SU-DHL-6 (cell line): ENCODE data around the gene FOXO3.

Experiments used
- H2AFZ ChIP-seq: fragments of 200-600 bp; sonication (generic); 2 replicates; pipeline ENCODE4 v1.6.1; 2014; ENCODE audit warnings: low read depth, mild to moderate bottlenecking, moderate library complexity, mixed read lengths, antibody characterized with exemption, low read length; ENCODE audit not compliant: severe bottlenecking
- H3F3A ChIP-seq: fragments of 200-600 bp; shearing (Covaris generic); 2 replicates; pipeline ENCODE4 v1.6.0; 2016; ENCODE audit warnings: antibody characterized with exemption, mild to moderate bottlenecking; ENCODE audit not compliant: insufficient read depth
- H3K27ac ChIP-seq: fragments of 200-600 bp; sonication (generic); 2 replicates; pipeline ENCODE4 v1.5.1; 2016; ENCODE audit warnings: low read depth, mild to moderate bottlenecking, low read length, moderate library complexity, mixed read lengths
- H3K27me3 ChIP-seq: fragments of 200-600 bp; sonication (generic), shearing (Covaris generic); 2 replicates; pipeline ENCODE4 v1.6.0; 2014; ENCODE audit warnings: mild to moderate bottlenecking, low read length
- H3K36me3 ChIP-seq: fragments of 200-600 bp; sonication (generic); 2 replicates; pipeline ENCODE4 v1.6.1; 2014; ENCODE audit warnings: mild to moderate bottlenecking, low read length, mixed read lengths
- H3K4me2 ChIP-seq: fragments of 300-600, 200-600 bp; shearing (Covaris generic), sonication (generic); 2 replicates; pipeline ENCODE4 v1.6.0; 2014; ENCODE audit warnings: low read length, low read depth, mild to moderate bottlenecking; ENCODE audit not compliant: poor library complexity, severe bottlenecking
- H3K4me3 ChIP-seq: fragments of 200-600 bp; sonication (generic); 2 replicates; pipeline ENCODE4 v1.5.1; 2014; ENCODE audit warnings: antibody characterized with exemption, low read length, mild to moderate bottlenecking, mixed read lengths; ENCODE audit not compliant: insufficient read depth, poor library complexity, severe bottlenecking
- H3K79me2 ChIP-seq: fragments of 200-600 bp; sonication (generic); 2 replicates; pipeline ENCODE4 v1.6.1; 2014; ENCODE audit warnings: mild to moderate bottlenecking, low read length, moderate library complexity; ENCODE audit not compliant: insufficient read depth
- H3K9ac ChIP-seq: fragments of 200-600 bp; sonication (generic); 2 replicates; pipeline ENCODE4 v1.7.0; 2014; ENCODE audit warnings: mild to moderate bottlenecking, low read length
- H3K9me2 ChIP-seq: fragments of 200-600 bp; sonication (generic); replicated peaks from 2 replicates; pipeline ENCODE4 v1.6.1; 2014; ENCODE audit warnings: low read length; ENCODE audit not compliant: insufficient read depth
- H3K9me3 ChIP-seq: fragments of 200-600 bp; sonication (generic); 2 replicates; pipeline ENCODE4 v1.6.1; 2014; ENCODE audit warnings: low read length, mixed read lengths; ENCODE audit not compliant: insufficient read depth
- H4K20me1 ChIP-seq: fragments of 200-600 bp; sonication (generic); 2 replicates; pipeline ENCODE4 v1.6.1; 2014; ENCODE audit warnings: low read depth, mild to moderate bottlenecking, antibody characterized with exemption, low read length, moderate library complexity, mixed read lengths
- CTCF ChIP-seq: fragments of 200-600 bp; sonication (generic); IDR thresholded peaks from one replicate; pipeline ENCODE4 v1.5.1; 2017; ENCODE audit warnings: antibody characterized with exemption, mild to moderate bottlenecking, low read length, moderate library complexity; ENCODE audit not compliant: insufficient read depth, poor library complexity, severe bottlenecking
- EZH2phosphoT487 ChIP-seq: fragments of 200-600 bp; sonication (generic), shearing (Covaris generic); conservative IDR thresholded peaks from 2 replicates; pipeline ENCODE4 v1.6.1; 2018; ENCODE audit warnings: mild to moderate bottlenecking, antibody characterized with exemption, low read length, moderate library complexity, mixed read lengths

Gene FOXO3

GRCh38 chr6:108604156-108604555 lies 43.4 kb downstream of the FOXO3 start:
- no peaks in the 10 kb centered on the region for H3K79me2 ChIP-seq
- no peaks in the 10 kb centered on the region for H3K9me3 ChIP-seq
- TF ChIP-seq CTCF: no peak
- no peak for TF ChIP-seq EZH2phosphoT487
- H3K9me2 ChIP-seq: no peaks in the 10 kb centered on the region
- no peaks in the 10 kb centered on the region for H3K36me3 ChIP-seq
- no peak overlapping the region for H3K4me2 ChIP-seq
- H3K9ac ChIP-seq: no peak overlapping the region
- no peaks in the 10 kb centered on the region for H3F3A ChIP-seq
- no peak overlapping the region for H3K27ac ChIP-seq
- H3K27me3 ChIP-seq: no peaks in the 10 kb centered on the region
- no peak overlapping the region for H3K4me3 ChIP-seq
- no peak overlapping the region for H2AFZ ChIP-seq
- H4K20me1 ChIP-seq: no peaks in the 10 kb centered on the region

- Histone ChIP-seq H3K9ac (no peak overlapping the region), H3K9me2 (no peaks in the 10 kb centered on the region), H4K20me1 (no peaks in the 10 kb centered on the region), H3K79me2 (no peaks in the 10 kb centered on the region), H3K27me3 (no peaks in the 10 kb centered on the region), H2AFZ (no peak overlapping the region), H3K9me3 (no peaks in the 10 kb centered on the region), H3F3A (no peaks in the 10 kb centered on the region), H3K4me2 (no peak overlapping the region), H3K36me3 (no peaks in the 10 kb centered on the region), H3K27ac (no peak overlapping the region), H3K4me3 (no peak overlapping the region)
- TF ChIP-seq EZH2phosphoT487: no peak
- TF ChIP-seq CTCF: no peak
Measured at GRCh38 chr6:108606250-108606690, 45.6 kb downstream of the FOXO3 start.

- TF ChIP-seq CTCF (no peak), EZH2phosphoT487 (no peak)
- no peaks in the 10 kb centered on the region for H3K79me2 ChIP-seq
- H2AFZ ChIP-seq: no peak overlapping the region
- H3K9ac ChIP-seq: no peak overlapping the region
- H3K36me3 ChIP-seq: no peaks in the 10 kb centered on the region
- H3K27me3 ChIP-seq: no peaks in the 10 kb centered on the region
- H3K4me3 ChIP-seq: no peak overlapping the region
- no peak overlapping the region for H3K27ac ChIP-seq
- no peak overlapping the region for H3K4me2 ChIP-seq
- no peaks in the 10 kb centered on the region for H4K20me1 ChIP-seq
- no peaks in the 10 kb centered on the region for H3K9me2 ChIP-seq
- H3F3A ChIP-seq: no peaks in the 10 kb centered on the region
- no peaks in the 10 kb centered on the region for H3K9me3 ChIP-seq
Measured at GRCh38 chr6:108608453-108609275, 47.9 kb downstream of the FOXO3 start.
